ENCODE measurements around the gene TMEM213. TPM values are rescaled to one million over a fixed set of nuclear protein-coding genes. Genes with fewer than 3 reads are reported as not detected.

The TMEM213 gene
- total and polyA plus RNA-seq, 5 donors = not detected

GRCh38 chr7:138865843-138866242 is 68.0 kb downstream of the TMEM213 start:
- H3K4me3 ChIP-seq (ENCODE audit: low read length) = no peak overlapping the region
- H3K4me1 ChIP-seq (ENCODE audit: control insufficient read depth, insufficient read depth, low read length) = no peaks in the 10 kb centered on the region
- no peak overlapping the region for H3K27ac ChIP-seq (ENCODE audit: low read length)
- intact Hi-C loops (cut with DNase I) = no loop called here
- DNase-seq (no peak), ATAC-seq (no peak)
- WGBS = 76% methylated on average over 4 of the region's 4 CpGs
- H3K27me3 ChIP-seq (ENCODE audit: control insufficient read depth, insufficient read depth) = no peaks in the 10 kb centered on the region
- no peaks in the 10 kb centered on the region for H3K9me3 ChIP-seq (ENCODE audit: control insufficient read depth, low read length)

GRCh38 chr7:138866353-138866752 is 68.6 kb downstream of the TMEM213 start:
- no peak overlapping the region for H3K27ac ChIP-seq (ENCODE audit: low read length)
- 95% methylated on average over 9 of the region's 9 CpGs for WGBS
- no peaks in the 10 kb centered on the region for H3K4me1 ChIP-seq (ENCODE audit: control insufficient read depth, insufficient read depth, low read length)
- intact Hi-C loops (cut with DNase I) = no loop called here
- no peaks in the 10 kb centered on the region for H3K27me3 ChIP-seq (ENCODE audit: control insufficient read depth, insufficient read depth)
- no peak for ATAC-seq
- DNase-seq = no peak
- no peaks in the 10 kb centered on the region for H3K9me3 ChIP-seq (ENCODE audit: control insufficient read depth, low read length)
- H3K4me3 ChIP-seq (ENCODE audit: low read length) = no peak overlapping the region

- H3K4me3 ChIP-seq (ENCODE audit: low read length) = no peak overlapping the region
- no peaks in the 10 kb centered on the region for H3K4me1 ChIP-seq (ENCODE audit: control insufficient read depth, insufficient read depth, low read length)
- ATAC-seq = no peak
- DNase-seq = peak in 1 of 3 donors; percentile 46
- H3K27me3 ChIP-seq (ENCODE audit: control insufficient read depth, insufficient read depth) = no peaks in the 10 kb centered on the region
- H3K27ac ChIP-seq (ENCODE audit: low read length) = no peak overlapping the region
- no peaks in the 10 kb centered on the region for H3K9me3 ChIP-seq (ENCODE audit: control insufficient read depth, low read length)
- WGBS = 96% methylated on average over 19 of the region's 19 CpGs
- intact Hi-C loops (cut with DNase I) = no loop called here
Observed at GRCh38 chr7:138867744-138868143, 70.0 kb downstream of the TMEM213 start.

DNA sequence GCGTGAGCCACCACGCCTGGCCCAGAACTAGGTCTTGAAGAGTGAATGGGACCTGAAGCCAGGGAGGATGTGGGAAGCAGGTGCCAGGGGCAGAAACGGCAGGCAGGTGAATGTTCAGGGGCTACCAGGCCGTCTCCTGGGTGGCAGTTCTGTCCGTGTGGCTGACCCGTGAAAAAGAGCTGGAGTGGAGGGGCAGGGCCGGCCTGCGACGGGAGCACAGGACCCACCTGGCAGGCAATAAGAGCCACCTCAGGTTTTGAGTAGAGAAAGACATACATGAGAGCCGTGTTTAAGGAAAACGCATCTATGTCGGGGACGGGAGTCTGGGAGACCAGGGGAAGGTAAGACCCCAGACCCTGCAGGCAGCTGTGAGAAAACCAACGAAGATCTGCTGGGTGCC is 70.9 kb downstream of the TMEM213 start:
- Histone ChIP-seq H3K4me3 (ENCODE audit: low read length) (no peak overlapping the region), H3K27me3 (ENCODE audit: control insufficient read depth, insufficient read depth) (no peaks in the 10 kb centered on the region), H3K9me3 (ENCODE audit: control insufficient read depth, low read length) (no peaks in the 10 kb centered on the region), H3K4me1 (ENCODE audit: control insufficient read depth, insufficient read depth, low read length) (no peaks in the 10 kb centered on the region), H3K27ac (ENCODE audit: low read length) (no peak overlapping the region)
- no peak for DNase-seq
- 93% methylated on average over 14 of the region's 14 CpGs for WGBS
- intact Hi-C loops (cut with DNase I) = no loop called here
- no peak for ATAC-seq

GRCh38 chr7:138869353-138869752 is 71.6 kb downstream of the TMEM213 start:
- Histone ChIP-seq H3K27ac (ENCODE audit: low read length) (no peak overlapping the region), H3K9me3 (ENCODE audit: control insufficient read depth, low read length) (no peaks in the 10 kb centered on the region), H3K27me3 (ENCODE audit: control insufficient read depth, insufficient read depth) (no peaks in the 10 kb centered on the region), H3K4me1 (ENCODE audit: control insufficient read depth, insufficient read depth, low read length) (no peaks in the 10 kb centered on the region), H3K4me3 (ENCODE audit: low read length) (no peak overlapping the region)
- peak in 1 of 3 donors; percentile 50 for DNase-seq
- WGBS = 98% methylated on average over 30 of the region's 30 CpGs
- no peak for ATAC-seq
- intact Hi-C loops (cut with DNase I) = no loop called here

GRCh38 chr7:138871065-138871813 is 73.4 kb downstream of the TMEM213 start:
- no peaks in the 10 kb centered on the region for H3K4me1 ChIP-seq (ENCODE audit: control insufficient read depth, insufficient read depth, low read length)
- WGBS = 96% methylated on average over 21 of the region's 21 CpGs
- no peaks in the 10 kb centered on the region for H3K27me3 ChIP-seq (ENCODE audit: control insufficient read depth, insufficient read depth)
- no peak overlapping the region for H3K4me3 ChIP-seq (ENCODE audit: low read length)
- no peak for DNase-seq
- no peaks in the 10 kb centered on the region for H3K9me3 ChIP-seq (ENCODE audit: control insufficient read depth, low read length)
- intact Hi-C loops (cut with DNase I) = no loop called here
- no peak for ATAC-seq
- no peak overlapping the region for H3K27ac ChIP-seq (ENCODE audit: low read length)

- ATAC-seq (no peak), DNase-seq (no peak)
- 96% methylated on average over 5 of the region's 5 CpGs for WGBS
- H3K4me3 ChIP-seq (ENCODE audit: low read length) = no peak overlapping the region
- no peaks in the 10 kb centered on the region for H3K9me3 ChIP-seq (ENCODE audit: control insufficient read depth, low read length)
- no peaks in the 10 kb centered on the region for H3K27me3 ChIP-seq (ENCODE audit: control insufficient read depth, insufficient read depth)
- intact Hi-C loops (cut with DNase I) = no loop called here
- no peak overlapping the region for H3K27ac ChIP-seq (ENCODE audit: low read length)
- no peaks in the 10 kb centered on the region for H3K4me1 ChIP-seq (ENCODE audit: control insufficient read depth, insufficient read depth, low read length)
Observed at GRCh38 chr7:138871814-138872090, 74.0 kb downstream of the TMEM213 start.

DNA sequence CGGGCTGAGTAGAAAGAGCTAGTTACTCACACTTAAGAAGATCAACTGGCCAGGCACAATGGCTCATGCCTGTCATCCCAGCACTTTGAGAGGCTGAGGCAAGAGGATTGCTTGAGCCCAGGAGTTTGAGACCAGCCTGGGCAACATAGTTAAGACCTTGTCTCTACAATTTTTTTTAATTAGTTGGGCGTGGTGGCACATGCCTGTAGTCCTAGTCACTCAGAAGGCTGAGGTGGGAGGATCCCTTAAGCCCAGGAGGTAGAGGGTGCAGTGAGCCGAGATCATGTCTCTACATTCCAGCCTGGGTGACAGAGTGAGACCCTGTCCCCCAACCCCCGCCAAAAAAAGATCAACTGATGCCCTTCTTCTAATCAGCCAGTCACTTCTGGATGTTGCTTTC is 74.8 kb downstream of the TMEM213 start:
- ATAC-seq = no peak
- WGBS = 90% methylated on average over 4 of the region's 4 CpGs
- intact Hi-C loops (cut with DNase I) = no loop called here
- no peak for DNase-seq
- no peaks in the 10 kb centered on the region for H3K4me1 ChIP-seq (ENCODE audit: control insufficient read depth, insufficient read depth, low read length)
- no peak overlapping the region for H3K27ac ChIP-seq (ENCODE audit: low read length)
- H3K4me3 ChIP-seq (ENCODE audit: low read length) = no peak overlapping the region
- H3K9me3 ChIP-seq (ENCODE audit: control insufficient read depth, low read length) = no peaks in the 10 kb centered on the region
- no peaks in the 10 kb centered on the region for H3K27me3 ChIP-seq (ENCODE audit: control insufficient read depth, insufficient read depth)

GRCh38 chr7:138873220-138873892 is 75.6 kb downstream of the TMEM213 start:
- Histone ChIP-seq H3K27me3 (ENCODE audit: control insufficient read depth, insufficient read depth) (no peaks in the 10 kb centered on the region), H3K9me3 (ENCODE audit: control insufficient read depth, low read length) (no peaks in the 10 kb centered on the region), H3K27ac (ENCODE audit: low read length) (no peak overlapping the region), H3K4me1 (ENCODE audit: control insufficient read depth, insufficient read depth, low read length) (no peaks in the 10 kb centered on the region), H3K4me3 (ENCODE audit: low read length) (no peak overlapping the region)
- DNase-seq = no peak
- no peak for ATAC-seq
- 72% methylated on average over 5 of the region's 5 CpGs for WGBS
- intact Hi-C loops (cut with DNase I) = no loop called here

- intact Hi-C loops (cut with DNase I) = no loop called here
- no peaks in the 10 kb centered on the region for H3K4me1 ChIP-seq (ENCODE audit: control insufficient read depth, insufficient read depth, low read length)
- H3K27me3 ChIP-seq (ENCODE audit: control insufficient read depth, insufficient read depth) = no peaks in the 10 kb centered on the region
- ATAC-seq = no peak
- H3K9me3 ChIP-seq (ENCODE audit: control insufficient read depth, low read length) = no peaks in the 10 kb centered on the region
- no peak overlapping the region for H3K27ac ChIP-seq (ENCODE audit: low read length)
- WGBS = 86% methylated on average over 9 of the region's 9 CpGs
- no peak overlapping the region for H3K4me3 ChIP-seq (ENCODE audit: low read length)
- DNase-seq = no peak
Observed at GRCh38 chr7:138875794-138876193, 78.0 kb downstream of the TMEM213 start.

GRCh38 chr7:138876326-138876725 is 78.5 kb downstream of the TMEM213 start:
- WGBS = 97% methylated on average over 4 of the region's 4 CpGs
- H3K27me3 ChIP-seq (ENCODE audit: control insufficient read depth, insufficient read depth) = no peaks in the 10 kb centered on the region

More at GRCh38 chr7:138876326-138876725, 78.5 kb downstream of the TMEM213 start:
- Histone ChIP-seq H3K27ac (ENCODE audit: low read length) (no peak overlapping the region), H3K4me3 (ENCODE audit: low read length) (no peak overlapping the region), H3K4me1 (ENCODE audit: control insufficient read depth, insufficient read depth, low read length) (peaks cover 2% of the 10 kb centered on the region), H3K9me3 (ENCODE audit: control insufficient read depth, low read length) (no peaks in the 10 kb centered on the region)
- intact Hi-C loops (cut with DNase I) = no loop called here
- no peak for DNase-seq
- ATAC-seq = no peak
